Endothelial cell of umbilical vein (primary cell): Measurements from ENCODE around the gene STYK1. TPM values are rescaled to one million over a fixed set of nuclear protein-coding genes. Genes with fewer than 3 reads are reported as not detected.

Source experiments
- BruUV-seq: library from RNA; stranded (reverse); fragments of 400-500 nt; replicated peaks from 2 replicates; lab custom pipeline; 2021; lab: Mats Ljungman, UMichigan
- CTCF ChIA-PET: fragments of 300-600, 350-600 bp; sonication (Branson Sonifier 250); formaldehyde crosslinking; loops from one replicate; lab custom pipeline; 2021; ENCODE audit warnings: antibody characterized with exemption, inconsistent platforms; lab: Charles Lee
- POLR2A ChIA-PET: fragments of 300-600, 350-600 bp; sonication (Branson Sonifier 250); formaldehyde crosslinking; loops from one replicate; lab custom pipeline; 2021; ENCODE audit warnings: antibody characterized with exemption, inconsistent platforms; lab: Charles Lee
- DNase-seq: peaks from one replicate; pipeline ENCODE4 v3.0.0-alpha.2; 2011; ENCODE audit warnings: low read depth, low spot score
- FAIRE-seq: peaks from 2 replicates; lab custom pipeline; 2011; peaks lifted over from hg19 to GRCh38; lab: Jason Lieb, UNC
- H2AFZ ChIP-seq: 2 replicates; pipeline ENCODE4 v1.6.0; 2012; ENCODE audit warnings: low read depth, low read length, control low read depth, inconsistent platforms
- H3K27ac ChIP-seq: 2 replicates; pipeline ENCODE4 v1.5.1; 2011; ENCODE audit warnings: low read depth, mild to moderate bottlenecking, control low read depth, low read length, moderate library complexity; ENCODE audit not compliant: insufficient read depth
- H3K27me3 ChIP-seq, 2 experiments: 2 replicates each; pipeline versions ENCODE4 v1.6.0 to v1.6.1; 2011; ENCODE audit warnings: low read length in 2 of 2, mixed read lengths in 1 of 2; ENCODE audit not compliant: control insufficient read depth in 2 of 2, insufficient read depth in 2 of 2
- H3K36me3 ChIP-seq, 2 experiments: 2 replicates in 1 of 2; 3 replicates in 1 of 2; pipeline ENCODE4 v1.5.1; 2011; ENCODE audit warnings: low read length in 2 of 2, mild to moderate bottlenecking in 1 of 2, moderate library complexity in 1 of 2; ENCODE audit not compliant: control insufficient read depth in 2 of 2, insufficient read depth in 2 of 2; ENCODE audit errors: extremely low read depth in 1 of 2
- H3K4me1 ChIP-seq: 3 replicates; pipeline ENCODE4 v1.5.1; 2011; ENCODE audit warnings: mild to moderate bottlenecking, low read length; ENCODE audit not compliant: control insufficient read depth, insufficient read depth; ENCODE audit errors: extremely low read depth
- H3K4me2 ChIP-seq: 2 replicates; pipeline ENCODE4 v1.6.1; 2011; ENCODE audit warnings: low read length, control low read depth, mixed read lengths; ENCODE audit not compliant: insufficient read depth
- H3K4me3 ChIP-seq, 3 experiments: fragments of 200-600 bp in 1 of 3; sonication (generic), shearing (Covaris generic) in 1 of 3; replicated peaks in 1 of 3; 2 replicates each; pipeline ENCODE4 v1.5.1; 2011 to 2016; ENCODE audit warnings: control low read depth in 3 of 3, low read length in 3 of 3, mild to moderate bottlenecking in 2 of 3, inconsistent platforms in 1 of 3, low read depth in 1 of 3, moderate library complexity in 1 of 3; ENCODE audit not compliant: insufficient read depth in 1 of 3
- H3K79me2 ChIP-seq: 2 replicates; pipeline ENCODE4 v1.6.0; 2012; ENCODE audit warnings: low read length, inconsistent platforms; ENCODE audit not compliant: control insufficient read depth, insufficient read depth
- H3K9ac ChIP-seq: replicated peaks from 2 replicates; pipeline ENCODE3; 2011; ENCODE audit warnings: low read length, control low read depth; ENCODE audit not compliant: insufficient read depth; ENCODE audit errors: extremely low read depth
- H3K9me1 ChIP-seq: replicated peaks from 3 replicates; pipeline ENCODE4 v1.6.0; 2011; ENCODE audit warnings: mild to moderate bottlenecking, low read length; ENCODE audit not compliant: control insufficient read depth, insufficient read depth; ENCODE audit errors: extremely low read depth
- H3K9me3 ChIP-seq: replicated peaks from 2 replicates; pipeline ENCODE4 v1.5.1; 2012; ENCODE audit warnings: low read length, inconsistent platforms; ENCODE audit not compliant: control insufficient read depth, insufficient read depth
- H4K20me1 ChIP-seq: replicated peaks from 2 replicates; pipeline ENCODE3; 2011; ENCODE audit warnings: mild to moderate bottlenecking, low read length; ENCODE audit not compliant: control insufficient read depth, insufficient read depth; ENCODE audit errors: extremely low read depth
- EZH2 ChIP-seq: IDR thresholded peaks from 2 replicates; pipeline ENCODE4 v1.6.1; 2012; ENCODE audit warnings: borderline replicate concordance, low read depth, mild to moderate bottlenecking, moderate library complexity, low read length, inconsistent platforms; ENCODE audit not compliant: severe bottlenecking
- FOS ChIP-seq: IDR thresholded peaks from 2 replicates; pipeline ENCODE4 v1.6.1; 2011; ENCODE audit warnings: mild to moderate bottlenecking, low read length, moderate library complexity, borderline replicate concordance; ENCODE audit not compliant: insufficient read depth
- GATA2 ChIP-seq: IDR thresholded peaks from 2 replicates; pipeline ENCODE4 v1.7.0; 2011; ENCODE audit warnings: low read depth, mild to moderate bottlenecking, moderate library complexity, mixed read lengths, low read length; ENCODE audit not compliant: insufficient read length, insufficient read depth
- JUN ChIP-seq: IDR thresholded peaks from 2 replicates; pipeline ENCODE4 v1.6.1; 2011; ENCODE audit warnings: borderline replicate concordance, low read depth; ENCODE audit not compliant: insufficient read length, insufficient read depth
- MYC ChIP-seq: IDR thresholded peaks from one replicate; pipeline ENCODE4 v1.6.1; 2011; ENCODE audit warnings: mild to moderate bottlenecking, low read depth, low read length
- POLR2A ChIP-seq: IDR thresholded peaks from 2 replicates; pipeline ENCODE4 v1.6.1; 2012; ENCODE audit warnings: low read depth, mild to moderate bottlenecking, control low read depth, low read length
- POLR2AphosphoS5 ChIP-seq: IDR thresholded peaks from 2 replicates; pipeline ENCODE4 v1.6.1; 2012; ENCODE audit warnings: low read depth, mild to moderate bottlenecking, control low read depth, low read length, moderate library complexity; ENCODE audit not compliant: insufficient read depth
- dilution Hi-C: fragments of 300-500 bp; cut with MboI; formaldehyde crosslinking; loops from one replicate; pipeline ENCODE4 v1.15.0; 2019; ENCODE audit warnings: low sequenced_read_pairs; ENCODE audit not compliant: extremely low pct_ligation_motif_present
- intact Hi-C: fragments of 100-400 bp; cut with micrococcal nuclease; formaldehyde crosslinking; loops from one replicate; pipeline ENCODE4 v1.10.0; 2022
- polyA plus RNA-seq, 4 experiments: library from polyadenylated mRNA; depleted of rRNA in 3 of 4; stranded (reverse) in 3 of 4; unstranded in 1 of 4; fragments of >200 nt; gene quantifications; 2 replicates each; pipeline versions ENCODE4 v1.2.1 to v1.2.3, GENCODE V29; 2011 to 2012; ENCODE audit warnings: missing spikeins in 1 of 4
- total RNA-seq: library from RNA; stranded (reverse); gene quantifications from 2 replicates; pipeline ENCODE4 v1.2.3, GENCODE V29; 2021
- TF ChIP-seq, protein P1 (sequence below), 2 donors: IDR thresholded peaks; 1 replicate in 1 of 2; 2 replicates in 1 of 2; pipeline ENCODE4 v1.5.1; 2011; ENCODE audit warnings: low read length in 2 of 2, mild to moderate bottlenecking in 2 of 2, moderate library complexity in 2 of 2, control low read depth in 1 of 2, inconsistent platforms in 1 of 2, low read depth in 1 of 2; ENCODE audit not compliant: insufficient read depth in 1 of 2; ENCODE audit errors: extremely low read depth in 1 of 2
- TF ChIP-seq, protein P2 (sequence below): IDR thresholded peaks from 2 replicates; pipeline ENCODE4 v1.6.1; 2011; ENCODE audit not compliant: insufficient read depth, insufficient read length

Gene STYK1
- total and polyA plus RNA-seq, 2 donors (not counting 3 experiments of a cell fraction or from before 2014, with no cell fraction given), result 7.7 to 15.2 TPM

DNA sequence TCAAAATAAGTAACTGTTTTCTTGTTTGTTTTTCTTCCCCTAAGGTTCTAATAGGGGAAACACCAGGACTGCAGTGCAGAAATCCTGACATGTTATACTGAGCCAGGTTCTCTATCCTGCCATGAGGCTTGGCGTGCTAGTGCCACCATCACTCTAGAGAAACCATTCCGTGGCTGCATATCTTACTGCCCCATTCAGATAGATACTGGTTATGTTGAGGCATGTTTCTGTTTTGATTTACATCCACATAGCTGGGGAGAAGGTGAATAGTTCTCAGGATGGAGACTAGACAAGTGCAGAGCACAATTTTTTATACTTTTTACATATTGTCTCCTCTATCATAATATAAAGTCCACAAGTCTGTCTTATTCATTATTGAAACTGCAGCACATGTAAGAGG, 72.0 kb downstream of the STYK1 start:
- CTCF ChIA-PET, result no interaction called here
- no peak for DNase-seq
- intact Hi-C loops (no loop called here), dilution Hi-C loops (no loop called here)
- Histone ChIP-seq H4K20me1 (no peaks in the 10 kb centered on the region), H3K4me3 (no peak overlapping the region), H3K4me2 (no peak overlapping the region), H3K4me1 (no peaks in the 10 kb centered on the region), H3K36me3 (no peaks in the 10 kb centered on the region), H3K27ac (no peak overlapping the region), H3K9ac (no peak overlapping the region), H3K9me3 (no peaks in the 10 kb centered on the region), H2AFZ (no peak overlapping the region), H3K9me1 (no peaks in the 10 kb centered on the region), H3K79me2 (no peaks in the 10 kb centered on the region), H3K27me3 (no peaks in the 10 kb centered on the region)
- FAIRE-seq, result no peak
- TF ChIP-seq JUN (no peak), POLR2A (no peak), EZH2 (no peak), MYC (no peak), FOS (no peak), POLR2AphosphoS5 (no peak), GATA2 (no peak)
- TF ChIP-seq, protein P1, sequence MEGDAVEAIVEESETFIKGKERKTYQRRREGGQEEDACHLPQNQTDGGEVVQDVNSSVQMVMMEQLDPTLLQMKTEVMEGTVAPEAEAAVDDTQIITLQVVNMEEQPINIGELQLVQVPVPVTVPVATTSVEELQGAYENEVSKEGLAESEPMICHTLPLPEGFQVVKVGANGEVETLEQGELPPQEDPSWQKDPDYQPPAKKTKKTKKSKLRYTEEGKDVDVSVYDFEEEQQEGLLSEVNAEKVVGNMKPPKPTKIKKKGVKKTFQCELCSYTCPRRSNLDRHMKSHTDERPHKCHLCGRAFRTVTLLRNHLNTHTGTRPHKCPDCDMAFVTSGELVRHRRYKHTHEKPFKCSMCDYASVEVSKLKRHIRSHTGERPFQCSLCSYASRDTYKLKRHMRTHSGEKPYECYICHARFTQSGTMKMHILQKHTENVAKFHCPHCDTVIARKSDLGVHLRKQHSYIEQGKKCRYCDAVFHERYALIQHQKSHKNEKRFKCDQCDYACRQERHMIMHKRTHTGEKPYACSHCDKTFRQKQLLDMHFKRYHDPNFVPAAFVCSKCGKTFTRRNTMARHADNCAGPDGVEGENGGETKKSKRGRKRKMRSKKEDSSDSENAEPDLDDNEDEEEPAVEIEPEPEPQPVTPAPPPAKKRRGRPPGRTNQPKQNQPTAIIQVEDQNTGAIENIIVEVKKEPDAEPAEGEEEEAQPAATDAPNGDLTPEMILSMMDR (IDR thresholded peaks at IDR 0.05; ENCODE audit: extremely low read depth in 1 of 2, insufficient read depth in 1 of 2, low read depth in 1 of 2, low read length in 2 of 2), result no peak
- TF ChIP-seq, protein P2, sequence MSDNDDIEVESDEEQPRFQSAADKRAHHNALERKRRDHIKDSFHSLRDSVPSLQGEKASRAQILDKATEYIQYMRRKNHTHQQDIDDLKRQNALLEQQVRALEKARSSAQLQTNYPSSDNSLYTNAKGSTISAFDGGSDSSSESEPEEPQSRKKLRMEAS, result no peak
- POLR2A ChIA-PET, result no interaction called here
- no TSS peak for BruUV-seq
